Pons (tissue), 1 donor: Measurements from ENCODE around the gene SLC22A31.
"Not testable (repeated sequence)": the region's sequence is repeated elsewhere in the genome, so short reads cannot be mapped to it uniquely, and the experiment has no call there.

Experiments used
- DNase-seq: peaks from one replicate; pipeline ENCODE4 v3.0.0-alpha.2; 2016; ENCODE audit warnings: low spot score

The SLC22A31 gene

GRCh38 chr16:89200124-89200849 lies at the start of gene SLC22A31:
Gene SLC22A31, minus strand, starts transcription at chr16:89200537. Its CDS starts 36 bp downstream, at chr16:89200501.
- DNase-seq: no peak

GRCh38 chr16:89248196-89248982 lies 48.1 kb upstream of the SLC22A31 start:
- DNase-seq: no peak

GRCh38 chr16:89247734-89248075 lies 47.4 kb upstream of the SLC22A31 start:
- DNase-seq: not testable (repeated sequence)

GRCh38 chr16:89246903-89247733 lies 46.8 kb upstream of the SLC22A31 start:
- peak; percentile 67 for DNase-seq

GRCh38 chr16:89246383-89246902 lies 46.1 kb upstream of the SLC22A31 start:
- no peak for DNase-seq

- DNase-seq: no peak
Observed at GRCh38 chr16:89244754-89245153, 44.4 kb upstream of the SLC22A31 start.

GRCh38 chr16:89244264-89244663 lies 43.9 kb upstream of the SLC22A31 start:
- not testable (repeated sequence) for DNase-seq

GRCh38 chr16:89243664-89244063 lies 43.3 kb upstream of the SLC22A31 start:
- no peak for DNase-seq

- no peak for DNase-seq
Observed at GRCh38 chr16:89242795-89243200, 42.5 kb upstream of the SLC22A31 start.

- DNase-seq: peak; percentile 79
Observed at GRCh38 chr16:89241187-89242007, 41.1 kb upstream of the SLC22A31 start.

GRCh38 chr16:89237733-89238132 lies 37.4 kb upstream of the SLC22A31 start:
- no peak for DNase-seq

- no peak for DNase-seq
Observed at GRCh38 chr16:89233678-89234490, 33.5 kb upstream of the SLC22A31 start.

- DNase-seq: no peak
Observed at GRCh38 chr16:89232107-89232506, 31.8 kb upstream of the SLC22A31 start.

GRCh38 chr16:89230255-89230654 lies 29.9 kb upstream of the SLC22A31 start:
- DNase-seq: no peak

GRCh38 chr16:89224665-89225064 lies 24.3 kb upstream of the SLC22A31 start:
- DNase-seq: no peak

- no peak for DNase-seq
Observed at GRCh38 chr16:89222931-89223330, 22.6 kb upstream of the SLC22A31 start.

GRCh38 chr16:89221604-89222003 lies 21.3 kb upstream of the SLC22A31 start:
- DNase-seq: no peak

GRCh38 chr16:89219365-89219764 lies 19.0 kb upstream of the SLC22A31 start:
- no peak for DNase-seq

- peak; percentile 87 for DNase-seq
Observed at GRCh38 chr16:89217388-89218191, 17.3 kb upstream of the SLC22A31 start, which contains the start of gene ZNF778. Gene ZNF778, plus strand, starts transcription at chr16:89217703. Its CDS starts 3,425 bp downstream, at chr16:89221128.

GRCh38 chr16:89217138-89217387 lies 16.7 kb upstream of the SLC22A31 start:
- DNase-seq: peak; percentile 31
